H1 (cell line): Measurements from ENCODE around the gene PPP2R3A. TPM values are rescaled to one million over a fixed set of nuclear protein-coding genes. Genes with fewer than 3 reads are reported as not detected.

Source experiments
- CHD7 ChIP-seq: fragments of 300-600 bp; sonication (generic); IDR thresholded peaks from 2 replicates; pipeline ENCODE4 v1.7.1; 2012; ENCODE audit warnings: low read length, moderate library complexity, mild to moderate bottlenecking, inconsistent platforms; ENCODE audit not compliant: insufficient replicate concordance
- CREB1 ChIP-seq: IDR thresholded peaks from 2 replicates; pipeline ENCODE4 v1.6.1; 2012; ENCODE audit warnings: inconsistent platforms
- KDM4A ChIP-seq: IDR thresholded peaks from one replicate; pipeline ENCODE4 v1.7.1; 2012; ENCODE audit warnings: low read depth, mild to moderate bottlenecking, moderate library complexity, low read length, inconsistent platforms; ENCODE audit not compliant: severe bottlenecking
- polyA plus RNA-seq, 7 experiments: library from polyadenylated mRNA; depleted of rRNA in 3 of 7; stranded (reverse) in 5 of 7; unstranded in 2 of 7; fragments of >200 nt in 5 of 7; fragments of 200-250 nt in 2 of 7; gene quantifications; 1 replicate in 5 of 7; 2 replicates in 1 of 7; 4 replicates in 1 of 7; pipeline versions ENCODE4 v1.2.1 to v1.2.3, GENCODE V29; 2011 to 2013; ENCODE audit warnings: missing spikeins in 2 of 7, mixed read lengths in 2 of 7
- total RNA-seq: library from RNA; stranded (reverse); fragmentation: NEBNext Ultra II Directional; extraction: Animal tissue kit (Norgen Biotek cat#: 25700); gene quantifications from 2 replicates; pipeline ENCODE4 v1.2.1, GENCODE V29; 2021

PPP2R3A gene
- total and polyA plus RNA-seq, 2 of the 8 experiments (the other 6 are each of a cell fraction or from before 2014, with no cell fraction given) = 4.1 to 15.2 TPM

- TF ChIP-seq CHD7 = no peak
- TF ChIP-seq KDM4A = no peak
- no peak for TF ChIP-seq CREB1
Measured at GRCh38 chr3:136141291-136141785, 175.8 kb downstream of the PPP2R3A start (continued).
